Muscle of leg (tissue), 9 donors: ENCODE data around the gene SUGCT. TPM values are rescaled to one million over a fixed set of nuclear protein-coding genes. Genes with fewer than 3 reads are reported as not detected.

Source experiments
- polyA plus RNA-seq, 8 donors: library from polyadenylated mRNA; unstranded; fragments of 120-200 nt; gene quantifications; one replicate each; pipeline versions ENCODE4 v1.2.1 to v1.2.3, GENCODE V29; 2013; ENCODE audit warnings: inconsistent platforms in 1 of 8, low replicate concordance in 1 of 8; ENCODE audit not compliant: insufficient read length in 8 of 8, insufficient read depth in 1 of 8
- total RNA-seq: library from RNA; stranded (reverse); fragments of 120-200 nt; gene quantifications from one replicate; pipeline ENCODE4 v1.2.4, GENCODE V29; 2013

SUGCT gene
- total and polyA plus RNA-seq, 9 donors, result 1.7 to 6.1 (median 3.3) TPM

Other genes with a start within 250 kb of the SUGCT start
- gene CDK13, start 184.7 kb upstream of the SUGCT start, total RNA-seq, result 52.8 TPM
- gene CDK13, start 184.7 kb upstream of the SUGCT start, polyA plus RNA-seq, result 10 to 100 TPM; 32.3 to 43.9 (median 33.8) TPM
- 9.4 TPM for gene MPLKIP, start 383 bp upstream of the SUGCT start, total RNA-seq
- 10 to 100 TPM; 19.2 to 30.8 (median 22.9) TPM for gene MPLKIP, start 383 bp upstream of the SUGCT start, polyA plus RNA-seq